HepG2 (cell line): ENCODE results near the gene DPH2. TPM values are rescaled to one million over a fixed set of nuclear protein-coding genes. Genes with fewer than 3 reads are reported as not detected.

Experiments used
- ATAC-seq: fragments of 200-7000 bp; cut with Tn5 transposase; 3 replicates; pipeline ENCODE4 v1.9.1; 2020; ENCODE audit warnings: mild to moderate bottlenecking, moderate library complexity
- BruUV-seq: library from RNA; stranded (reverse); fragments of 400-500 nt; replicated peaks from 2 replicates; lab custom pipeline; 2021; lab: Mats Ljungman, UMichigan
- CTCF ChIA-PET: fragments of 300-600 bp; formaldehyde crosslinking; extraction: SDS; loops from one replicate; lab custom pipeline; 2021; ENCODE audit warnings: low total read pairs, inconsistent platforms, low intra/inter-chr PET ratio; lab: Yijun Ruan, JAX
- POLR2A ChIA-PET: fragments of 350-600 bp; sonication (Branson Sonifier 250); formaldehyde crosslinking; loops from one replicate; lab custom pipeline; 2020; ENCODE audit warnings: antibody characterized with exemption, inconsistent platforms; lab: Yijun Ruan, JAX
- DNase-seq: peaks from one replicate; pipeline ENCODE4 v3.0.0-alpha.2; 2015; ENCODE audit warnings: low spot score
- FAIRE-seq: peaks from 3 replicates; lab custom pipeline; 2011; peaks lifted over from hg19 to GRCh38; lab: Jason Lieb, UNC
- H2AFZ ChIP-seq: one replicate; pipeline ENCODE4 v1.6.1; 2011; ENCODE audit warnings: low read length, inconsistent platforms
- H3K27ac ChIP-seq: fragments of 300-600 bp; 3 replicates; pipeline ENCODE4 v1.8.0; 2011; ENCODE audit warnings: mixed run types, mild to moderate bottlenecking, mixed read lengths, low read length, inconsistent platforms; ENCODE audit not compliant: insufficient read depth; ENCODE audit errors: extremely low read length
- H3K27me3 ChIP-seq, 2 experiments: fragments of 200-600 bp in 1 of 2; 2 replicates in 1 of 2; 3 replicates in 1 of 2; pipeline versions ENCODE4 v1.6.0 to v1.8.0; 2011; ENCODE audit warnings: low read length in 2 of 2, mild to moderate bottlenecking in 2 of 2, moderate library complexity in 2 of 2, inconsistent platforms in 1 of 2; ENCODE audit not compliant: insufficient read depth in 2 of 2, control insufficient read depth in 1 of 2
- H3K36me3 ChIP-seq, 2 experiments: fragments of 200-600 bp in 1 of 2; replicated peaks in 1 of 2; 2 replicates in 1 of 2; 3 replicates in 1 of 2; pipeline versions ENCODE4 v1.5.1 to v1.8.0; 2011; ENCODE audit warnings: low read length in 2 of 2, inconsistent platforms in 1 of 2; ENCODE audit not compliant: insufficient read depth in 2 of 2, control insufficient read depth in 1 of 2
- H3K4me1 ChIP-seq: 2 replicates; pipeline ENCODE4 v1.5.1; 2012; ENCODE audit warnings: low read length, inconsistent platforms; ENCODE audit not compliant: insufficient read depth
- H3K4me2 ChIP-seq: 2 replicates; pipeline ENCODE4 v1.6.0; 2011; ENCODE audit warnings: low read depth, low read length, inconsistent platforms
- H3K4me3 ChIP-seq, 3 experiments: fragments of 200-600 bp in 1 of 3; sonication (generic), shearing (Covaris generic) in 1 of 3; replicated peaks in 1 of 3; 2 replicates each; pipeline ENCODE4 v1.5.1; 2011 to 2016; ENCODE audit warnings: low read length in 3 of 3, inconsistent platforms in 2 of 3, low read depth in 2 of 3, mild to moderate bottlenecking in 2 of 3, control low read depth in 1 of 3, mixed read lengths in 1 of 3; ENCODE audit not compliant: insufficient read depth in 1 of 3
- H3K79me2 ChIP-seq: one replicate; pipeline ENCODE4 v1.6.1; 2011; ENCODE audit warnings: low read length, inconsistent platforms; ENCODE audit not compliant: insufficient read depth
- H3K9ac ChIP-seq: 2 replicates; pipeline ENCODE4 v1.6.0; 2011; ENCODE audit warnings: mild to moderate bottlenecking, low read depth, low read length, inconsistent platforms; ENCODE audit not compliant: insufficient read depth
- H3K9me3 ChIP-seq: 2 replicates; pipeline ENCODE4 v1.5.1; 2012; ENCODE audit warnings: mild to moderate bottlenecking, low read length
- H4K20me1 ChIP-seq: 2 replicates; pipeline ENCODE4 v1.6.0; 2011; ENCODE audit warnings: inconsistent platforms, mild to moderate bottlenecking, low read length, moderate library complexity; ENCODE audit not compliant: insufficient read depth
- AGO2 ChIP-seq: fragments of 200-400 bp; formaldehyde crosslinking; optimal IDR thresholded peaks from 2 replicates; pipeline ENCODE3; 2017; ENCODE audit warnings: mild to moderate bottlenecking, low read depth, low read length, moderate library complexity
- EHMT2 ChIP-seq: fragments of 200-600 bp; sonication (generic); IDR thresholded peaks from 2 replicates; pipeline ENCODE4 v1.7.0; 2017; ENCODE audit warnings: antibody characterized with exemption, low read depth, low read length, borderline replicate concordance
- FOXO4 ChIP-seq: sonication (generic); formaldehyde crosslinking; conservative IDR thresholded peaks from 2 replicates; pipeline ENCODE4 v1.8.1; 2023; ENCODE audit warnings: missing genetic modification reagents
- POGK ChIP-seq: sonication (generic); formaldehyde crosslinking; conservative IDR thresholded peaks from 2 replicates; pipeline ENCODE4 v1.8.0; 2022; ENCODE audit warnings: mild to moderate bottlenecking, moderate library complexity, missing genetic modification reagents
- RCOR2 ChIP-seq: IDR thresholded peaks from 2 replicates; pipeline ENCODE4 v1.6.1; 2016; ENCODE audit warnings: missing biosample characterization, missing genetic modification reagents
- SMAD3 ChIP-seq: sonication (generic); formaldehyde crosslinking; IDR thresholded peaks from 2 replicates; pipeline ENCODE4 v1.4.0; 2020; ENCODE audit warnings: missing genetic modification reagents
- SOX5 ChIP-seq: IDR thresholded peaks from 2 replicates; pipeline ENCODE4 v1.6.1; 2016; ENCODE audit warnings: borderline replicate concordance
- SP140L ChIP-seq: sonication (generic); formaldehyde crosslinking; IDR thresholded peaks from 2 replicates; pipeline ENCODE4 v1.4.0; 2020; ENCODE audit warnings: missing genetic modification reagents, borderline replicate concordance
- TAF15 ChIP-seq: fragments of 200-400 bp; formaldehyde crosslinking; IDR thresholded peaks from one replicate; pipeline ENCODE4 v1.6.1; 2018; ENCODE audit warnings: mild to moderate bottlenecking, low read depth, low read length; ENCODE audit not compliant: poor library complexity, severe bottlenecking
- ZNF274 ChIP-seq: sonication (generic); formaldehyde crosslinking; IDR thresholded peaks from 2 replicates; pipeline ENCODE4 v1.5.1; 2020; ENCODE audit warnings: mild to moderate bottlenecking, missing genetic modification reagents
- WGBS: methylation state at CpG from one replicate; pipeline ENCODE4 v1.1.6; 2017; ENCODE audit warnings: low lambda C conversion rate; 5-methylcytosine and 5-hydroxymethylcytosine counted together
- in situ Hi-C: cut with HindIII; loops from 2 replicates; pipeline ENCODE4 v1.10.0; 2017; ENCODE audit warnings: low pct_unique_long_range_greater_than_20kb; ENCODE audit not compliant: extremely low pct_ligation_motif_present
- intact Hi-C: fragments of 100-400 bp; cut with micrococcal nuclease; formaldehyde crosslinking; loops from one replicate; pipeline ENCODE4 v1.10.0; 2022; ENCODE audit not compliant: unreplicated experiment
- polyA plus RNA-seq, 8 experiments: library from polyadenylated mRNA; depleted of rRNA in 3 of 8; stranded (reverse) in 7 of 8; unstranded in 1 of 8; fragments of >200 nt; fragmentation: Illumina TruSeq in 4 of 8; extraction: Trizol in 4 of 8; gene quantifications; 2 replicates each; pipeline versions ENCODE4 v1.2.1 to v1.2.3, GENCODE V29; 2011 to 2016; ENCODE audit warnings: low read depth in 4 of 8, missing spikeins in 1 of 8, mixed read lengths in 1 of 8; ENCODE audit not compliant: insufficient read depth in 1 of 8
- total RNA-seq, 5 experiments: library from RNA; depleted of rRNA; stranded (reverse); fragments of >200 nt; fragmentation: Illumina TruSeq; extraction: Trizol; gene quantifications; 2 replicates each; pipeline ENCODE4 v1.2.3, GENCODE V29; 2016; ENCODE audit warnings: low read depth in 1 of 5
- TF ChIP-seq, protein P1 (sequence below): sonication (generic); formaldehyde crosslinking; IDR thresholded peaks from 2 replicates; pipeline ENCODE4 v1.4.0; 2020; ENCODE audit warnings: mild to moderate bottlenecking, missing genetic modification reagents
- TF ChIP-seq, protein P2 (sequence below): sonication (generic); formaldehyde crosslinking; IDR thresholded peaks from 2 replicates; pipeline ENCODE4 v1.5.0; 2020; ENCODE audit warnings: missing genetic modification reagents
- TF ChIP-seq, protein P3 (sequence below): sonication (generic); formaldehyde crosslinking; IDR thresholded peaks from 2 replicates; pipeline ENCODE4 v1.9.0; 2021; ENCODE audit warnings: missing genetic modification reagents, mild to moderate bottlenecking, borderline replicate concordance

DPH2 gene
- total and polyA plus RNA-seq, 2 of the 13 experiments (the other 11 are each of a cell fraction or from before 2014, with no cell fraction given) = 32.2 to 38.3 TPM

DNA sequence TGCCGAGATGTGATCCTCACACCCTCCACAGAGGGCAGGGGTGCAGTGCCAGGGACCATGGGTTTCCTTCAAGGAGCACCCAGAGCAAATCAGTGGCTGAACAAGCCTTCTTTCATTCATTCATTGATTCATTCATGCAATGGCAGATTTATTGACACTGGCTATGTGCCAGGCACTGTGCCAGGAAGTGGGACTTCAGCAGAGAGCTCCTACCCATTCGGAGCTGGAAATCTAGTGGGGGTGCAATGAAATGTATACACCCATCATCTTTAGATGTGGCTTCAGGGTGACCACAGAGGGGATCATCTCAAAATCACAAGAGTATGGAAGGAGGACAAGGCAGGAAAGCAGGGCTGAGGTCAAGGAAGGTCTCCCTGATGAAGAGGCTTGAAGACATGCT lies 42.6 kb downstream of the DPH2 start (continued):
- TF ChIP-seq ZNF274 (CRISPR knock-in tag) (no peak), SP140L (CRISPR knock-in tag) (no peak), RCOR2 (no peak), SOX5 (no peak)
- TF ChIP-seq, protein P1, sequence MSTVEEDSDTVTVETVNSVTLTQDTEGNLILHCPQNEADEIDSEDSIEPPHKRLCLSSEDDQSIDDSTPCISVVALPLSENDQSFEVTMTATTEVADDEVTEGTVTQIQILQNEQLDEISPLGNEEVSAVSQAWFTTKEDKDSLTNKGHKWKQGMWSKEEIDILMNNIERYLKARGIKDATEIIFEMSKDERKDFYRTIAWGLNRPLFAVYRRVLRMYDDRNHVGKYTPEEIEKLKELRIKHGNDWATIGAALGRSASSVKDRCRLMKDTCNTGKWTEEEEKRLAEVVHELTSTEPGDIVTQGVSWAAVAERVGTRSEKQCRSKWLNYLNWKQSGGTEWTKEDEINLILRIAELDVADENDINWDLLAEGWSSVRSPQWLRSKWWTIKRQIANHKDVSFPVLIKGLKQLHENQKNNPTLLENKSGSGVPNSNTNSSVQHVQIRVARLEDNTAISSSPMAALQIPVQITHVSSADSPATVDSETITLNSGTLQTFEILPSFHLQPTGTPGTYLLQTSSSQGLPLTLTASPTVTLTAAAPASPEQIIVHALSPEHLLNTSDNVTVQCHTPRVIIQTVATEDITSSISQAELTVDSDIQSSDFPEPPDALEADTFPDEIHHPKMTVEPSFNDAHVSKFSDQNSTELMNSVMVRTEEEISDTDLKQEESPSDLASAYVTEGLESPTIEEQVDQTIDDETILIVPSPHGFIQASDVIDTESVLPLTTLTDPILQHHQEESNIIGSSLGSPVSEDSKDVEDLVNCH = no peak

DNA sequence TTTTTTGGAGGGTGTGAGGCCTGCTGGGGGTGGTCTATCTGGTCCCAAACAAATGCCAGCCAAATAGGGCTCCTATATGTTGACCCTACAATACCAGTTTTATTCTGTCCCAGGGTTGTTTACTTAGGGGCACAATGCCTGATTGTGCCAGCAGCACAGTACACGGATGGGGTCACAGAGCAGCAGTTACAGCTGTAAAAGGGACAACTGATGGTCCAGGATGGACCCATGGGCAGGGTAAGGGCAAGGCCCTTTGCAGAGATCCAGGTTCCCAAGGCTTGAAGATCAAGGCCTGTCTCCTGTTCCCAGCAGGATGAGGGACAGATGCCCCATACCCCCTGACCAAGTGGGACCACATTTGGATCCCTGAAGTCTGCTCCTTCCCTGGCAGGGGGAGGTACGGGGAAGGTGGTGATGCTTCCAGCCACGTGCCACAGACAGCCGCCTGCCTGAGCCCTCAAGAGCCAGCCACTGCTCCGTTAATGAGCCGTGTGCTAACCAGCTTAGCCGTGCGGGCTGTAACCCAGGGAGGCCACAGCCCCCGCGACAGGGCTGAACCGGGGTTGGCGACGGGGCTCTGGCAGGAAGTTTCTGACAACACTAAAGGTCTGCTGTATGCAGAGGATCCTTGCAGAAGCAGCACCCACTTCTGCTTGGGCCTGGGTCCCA lies 43.3 kb downstream of the DPH2 start:
- Histone ChIP-seq H3K9me3 (no peaks in the 10 kb centered on the region), H4K20me1 (no peaks in the 10 kb centered on the region), H3K27me3 (no peaks in the 10 kb centered on the region), H3K4me2 (no peak overlapping the region), H3K79me2 (no peaks in the 10 kb centered on the region), H3K4me3 (no peak overlapping the region), H2AFZ (no peak overlapping the region), H3K4me1 (peaks cover 66% of the 10 kb centered on the region), H3K36me3 (no peaks in the 10 kb centered on the region; a peak in 1 of 5 replicates), H3K9ac (no peak overlapping the region), H3K27ac (no peak overlapping the region)
- 56% methylated on average over 2 of the region's 13 CpGs for WGBS
- in situ Hi-C loops = no loop called here
- no TSS peak for BruUV-seq
- intact Hi-C loops = no loop called here
- no peak for FAIRE-seq
- ChIA-PET CTCF (no interaction called here), POLR2A (interaction anchor here (4.1 kb wide), 1 partner anchor 18 kb away, joined by 32 read pairs; the partner anchor contains the start of gene SLC6A9)
- no peak for DNase-seq
- ATAC-seq = no peak
- TF ChIP-seq SMAD3 (CRISPR knock-in tag) (no peak), EHMT2 (no peak), AGO2 (peak; percentile 30), POGK (CRISPR knock-in tag) (no peak), FOXO4 (CRISPR knock-in tag) (no peak), TAF15 (no peak)
- TF ChIP-seq, protein P2, sequence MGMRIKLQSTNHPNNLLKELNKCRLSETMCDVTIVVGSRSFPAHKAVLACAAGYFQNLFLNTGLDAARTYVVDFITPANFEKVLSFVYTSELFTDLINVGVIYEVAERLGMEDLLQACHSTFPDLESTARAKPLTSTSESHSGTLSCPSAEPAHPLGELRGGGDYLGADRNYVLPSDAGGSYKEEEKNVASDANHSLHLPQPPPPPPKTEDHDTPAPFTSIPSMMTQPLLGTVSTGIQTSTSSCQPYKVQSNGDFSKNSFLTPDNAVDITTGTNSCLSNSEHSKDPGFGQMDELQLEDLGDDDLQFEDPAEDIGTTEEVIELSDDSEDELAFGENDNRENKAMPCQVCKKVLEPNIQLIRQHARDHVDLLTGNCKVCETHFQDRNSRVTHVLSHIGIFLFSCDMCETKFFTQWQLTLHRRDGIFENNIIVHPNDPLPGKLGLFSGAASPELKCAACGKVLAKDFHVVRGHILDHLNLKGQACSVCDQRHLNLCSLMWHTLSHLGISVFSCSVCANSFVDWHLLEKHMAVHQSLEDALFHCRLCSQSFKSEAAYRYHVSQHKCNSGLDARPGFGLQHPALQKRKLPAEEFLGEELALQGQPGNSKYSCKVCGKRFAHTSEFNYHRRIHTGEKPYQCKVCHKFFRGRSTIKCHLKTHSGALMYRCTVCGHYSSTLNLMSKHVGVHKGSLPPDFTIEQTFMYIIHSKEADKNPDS (CRISPR knock-in tag) = no peak
- TF ChIP-seq, protein P3, sequence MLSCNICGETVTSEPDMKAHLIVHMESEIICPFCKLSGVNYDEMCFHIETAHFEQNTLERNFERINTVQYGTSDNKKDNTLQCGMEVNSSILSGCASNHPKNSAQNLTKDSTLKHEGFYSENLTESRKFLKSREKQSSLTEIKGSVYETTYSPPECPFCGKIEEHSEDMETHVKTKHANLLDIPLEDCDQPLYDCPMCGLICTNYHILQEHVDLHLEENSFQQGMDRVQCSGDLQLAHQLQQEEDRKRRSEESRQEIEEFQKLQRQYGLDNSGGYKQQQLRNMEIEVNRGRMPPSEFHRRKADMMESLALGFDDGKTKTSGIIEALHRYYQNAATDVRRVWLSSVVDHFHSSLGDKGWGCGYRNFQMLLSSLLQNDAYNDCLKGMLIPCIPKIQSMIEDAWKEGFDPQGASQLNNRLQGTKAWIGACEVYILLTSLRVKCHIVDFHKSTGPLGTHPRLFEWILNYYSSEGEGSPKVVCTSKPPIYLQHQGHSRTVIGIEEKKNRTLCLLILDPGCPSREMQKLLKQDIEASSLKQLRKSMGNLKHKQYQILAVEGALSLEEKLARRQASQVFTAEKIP = no peak
